HG02884 (cell line): ENCODE data around the gene HSP90AA1.

Experiments
- ATAC-seq: cut with Tn5 transposase; IDR thresholded peaks from one replicate; pipeline ENCODE4 v1.9.1; 2021; ENCODE audit warnings: mild to moderate bottlenecking, moderate library complexity; ENCODE audit not compliant: unreplicated experiment

HSP90AA1 gene

DNA sequence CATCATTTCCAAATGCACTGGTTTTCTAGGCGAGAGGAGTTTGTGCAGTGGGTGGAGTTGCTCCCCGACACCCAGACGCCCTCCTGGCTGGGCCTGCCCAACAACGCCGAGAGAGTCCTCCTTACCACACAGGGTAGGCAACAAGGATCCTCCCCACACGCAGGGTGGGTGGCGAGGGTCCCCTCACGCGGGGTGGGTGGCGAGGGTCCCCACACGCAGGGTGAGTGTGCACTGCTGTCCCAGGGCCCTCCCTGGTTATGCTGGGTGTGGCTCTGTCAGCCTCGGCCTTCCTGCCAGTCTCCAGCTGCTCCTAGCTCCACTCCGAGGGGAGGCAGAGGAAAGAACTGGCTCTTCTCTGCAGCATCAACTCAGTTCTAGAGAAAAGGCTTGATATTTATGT lies 42.3 kb downstream of the HSP90AA1 start:
- no peak for ATAC-seq

- ATAC-seq, result no peak
These were observed 43.4 kb downstream of the HSP90AA1 start for GRCh38 chr14:102043251-102044025.

- ATAC-seq, result no peak
These were observed 44.1 kb downstream of the HSP90AA1 start for GRCh38 chr14:102042699-102043098.

DNA sequence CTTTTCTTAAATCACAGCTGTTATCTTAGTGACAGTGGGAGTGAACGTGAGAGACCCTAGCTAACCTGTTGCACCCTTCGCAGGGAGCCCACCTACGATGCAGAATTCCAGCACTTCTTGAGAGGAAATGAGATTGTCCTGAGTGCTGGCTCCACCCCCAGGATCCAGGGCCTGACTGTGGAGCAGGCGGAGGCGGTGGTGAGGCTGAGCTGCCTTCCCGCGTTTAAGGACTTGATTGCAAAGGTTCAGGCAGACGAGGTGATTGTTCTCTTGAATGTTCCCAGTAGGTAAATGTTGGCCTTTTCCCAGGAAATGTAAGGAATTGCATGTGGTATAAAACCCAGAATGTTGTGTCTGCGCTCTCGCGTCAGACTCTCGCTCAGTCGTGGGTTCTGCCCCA lies 46.7 kb downstream of the HSP90AA1 start:
- no peak for ATAC-seq

DNA sequence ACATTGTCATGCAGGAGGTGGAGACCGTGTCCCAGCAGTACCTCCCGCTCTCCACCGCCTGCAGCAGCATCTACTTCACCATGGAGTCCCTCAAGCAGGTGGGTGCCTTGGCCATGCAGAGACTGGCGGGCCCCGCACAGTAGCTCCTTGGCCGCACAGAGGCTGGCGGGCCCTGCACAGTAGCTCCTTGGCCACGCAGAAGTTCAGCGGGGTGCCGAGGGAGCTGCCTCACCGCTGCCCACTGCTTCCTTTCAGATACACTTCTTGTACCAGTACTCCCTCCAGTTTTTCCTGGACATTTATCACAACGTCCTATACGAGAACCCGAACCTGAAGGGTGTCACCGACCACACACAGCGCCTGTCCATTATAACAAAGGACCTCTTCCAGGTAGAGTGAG lies 47.7 kb downstream of the HSP90AA1 start:
- no peak for ATAC-seq

DNA sequence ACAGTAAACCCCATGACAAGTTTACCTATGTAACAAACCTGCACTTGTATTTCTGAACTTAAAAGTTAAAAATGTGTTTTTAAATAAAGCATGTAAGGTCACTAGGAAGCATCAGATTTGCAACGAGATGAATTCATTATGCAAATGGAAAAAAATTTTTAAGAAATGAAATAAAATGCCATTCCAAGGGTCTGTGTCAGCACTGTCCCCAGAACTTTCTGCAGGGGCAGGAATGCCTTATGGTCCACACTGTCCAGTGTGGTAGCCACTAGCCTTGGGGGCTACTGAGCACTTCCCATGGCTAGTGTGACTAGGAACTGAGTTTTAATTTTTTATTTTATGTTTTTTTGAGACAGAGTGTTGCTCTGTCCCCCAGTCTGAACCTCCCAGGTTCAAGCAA lies 49.2 kb downstream of the HSP90AA1 start:
- ATAC-seq, result no peak

- no peak for ATAC-seq
These were observed 50.9 kb downstream of the HSP90AA1 start for GRCh38 chr14:102035914-102036313.

DNA sequence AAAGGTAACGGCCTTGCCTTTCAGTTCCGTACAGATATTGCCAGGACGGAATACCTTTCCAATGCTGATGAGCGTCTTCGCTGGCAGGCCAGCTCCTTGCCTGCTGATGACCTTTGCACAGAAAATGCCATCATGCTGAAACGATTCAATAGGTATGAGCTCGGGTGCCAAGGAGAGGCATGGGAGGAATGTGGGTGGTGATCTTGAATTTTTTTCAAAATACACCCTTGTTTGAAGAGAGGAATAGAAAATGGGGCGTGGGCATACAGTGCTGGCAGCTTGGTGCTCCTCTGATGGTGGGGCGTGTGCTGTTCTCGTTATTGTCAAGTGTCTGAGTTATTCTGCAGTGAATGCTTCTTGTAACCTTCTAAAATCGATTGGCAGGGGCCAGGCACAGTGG lies 52.5 kb downstream of the HSP90AA1 start:
- ATAC-seq, result no peak

- no peak for ATAC-seq
These were observed 53.6 kb downstream of the HSP90AA1 start for GRCh38 chr14:102033241-102033640.
